HEK293 (cell line): ENCODE results near the gene HPCAL1.

Source experiments
- CTCF ChIA-PET: fragments of 350-600 bp; formaldehyde crosslinking; extraction: SDS; loops from one replicate; lab custom pipeline; 2021; ENCODE audit warnings: antibody characterized with exemption; lab: Yijun Ruan, JAX
- POLR2A ChIA-PET: fragments of 300-600 bp; formaldehyde crosslinking; extraction: SDS; loops from one replicate; lab custom pipeline; 2020; ENCODE audit warnings: antibody characterized with exemption, inconsistent platforms; lab: Yijun Ruan, JAX
- H3K27ac ChIP-seq: fragments of 200-500 bp; sonication (Bioruptor generic); 2 replicates; pipeline ENCODE4 v1.5.1; 2014; ENCODE audit warnings: low read depth, low read length, control low read depth, inconsistent platforms; ENCODE audit errors: extremely low read depth
- H3K36me3 ChIP-seq, 2 experiments: fragments of 200-500 bp in 1 of 2; sonication (Bioruptor generic) in 1 of 2; 1 replicate in 1 of 2; 2 replicates in 1 of 2; pipeline ENCODE4 v1.5.1; 2014 to 2017; ENCODE audit warnings: inconsistent platforms in 2 of 2, low read length in 2 of 2; ENCODE audit not compliant: control insufficient read depth in 2 of 2, insufficient read depth in 1 of 2
- H3K4me1 ChIP-seq: fragments of 200-500 bp; sonication (Bioruptor generic); 2 replicates; pipeline ENCODE4 v1.5.1; 2014; ENCODE audit warnings: mild to moderate bottlenecking, low read length, inconsistent platforms; ENCODE audit not compliant: control insufficient read depth, insufficient read depth
- H3K4me3 ChIP-seq: 2 replicates; pipeline ENCODE4 v1.5.1; 2011; ENCODE audit warnings: low read depth, mild to moderate bottlenecking, control low read depth, low read length, moderate library complexity
- H3K9me3 ChIP-seq: fragments of 200-500 bp; sonication (Bioruptor generic); 2 replicates; pipeline ENCODE4 v1.5.1; 2014; ENCODE audit warnings: low read depth, low read length, inconsistent platforms; ENCODE audit not compliant: control insufficient read depth, insufficient read depth
- EGR2 ChIP-seq: fragments of 450-650 bp; formaldehyde crosslinking; IDR thresholded peaks from 2 replicates; pipeline ENCODE4 v1.5.1; 2016; ENCODE audit warnings: low read depth, missing biosample characterization, missing genetic modification characterization
- GLI2 ChIP-seq: fragments of 450-650 bp; formaldehyde crosslinking; IDR thresholded peaks from 2 replicates; pipeline ENCODE4; 2017; ENCODE audit warnings: missing biosample characterization, missing genetic modification characterization, low read depth, borderline replicate concordance
- GLIS1 ChIP-seq: fragments of 450-650 bp; formaldehyde crosslinking; IDR thresholded peaks from 2 replicates; pipeline ENCODE4 v1.5.1; 2016; ENCODE audit warnings: missing biosample characterization, missing genetic modification characterization
- SP7 ChIP-seq: fragments of 450-650 bp; formaldehyde crosslinking; IDR thresholded peaks from 2 replicates; pipeline ENCODE4 v1.5.1; 2016; ENCODE audit warnings: missing biosample characterization, missing genetic modification characterization
- ZFP3 ChIP-seq: fragments of 450-650 bp; formaldehyde crosslinking; IDR thresholded peaks from 2 replicates; pipeline ENCODE4 v1.5.1; 2016; ENCODE audit warnings: low read depth, missing biosample characterization, missing genetic modification characterization
- ZNF138 ChIP-seq: fragments of 450-650 bp; formaldehyde crosslinking; IDR thresholded peaks from 2 replicates; pipeline ENCODE4 v1.5.1; 2016; ENCODE audit warnings: missing biosample characterization, missing genetic modification characterization, borderline replicate concordance
- ZNF214 ChIP-seq: fragments of 450-650 bp; formaldehyde crosslinking; IDR thresholded peaks from 2 replicates; pipeline ENCODE4 v1.5.1; 2017; ENCODE audit warnings: missing biosample characterization, mild to moderate bottlenecking, missing genetic modification characterization, borderline replicate concordance
- ZNF239 ChIP-seq: fragments of 450-650 bp; formaldehyde crosslinking; IDR thresholded peaks from 2 replicates; pipeline ENCODE4 v1.5.1; 2016; ENCODE audit warnings: missing biosample characterization, missing genetic modification characterization
- ZNF311 ChIP-seq: fragments of 450-650 bp; formaldehyde crosslinking; IDR thresholded peaks from 2 replicates; pipeline ENCODE4 v1.5.1; 2017; ENCODE audit warnings: missing biosample characterization, missing genetic modification characterization, borderline replicate concordance
- ZNF510 ChIP-seq: fragments of 450-650 bp; formaldehyde crosslinking; IDR thresholded peaks from 2 replicates; pipeline ENCODE4 v1.5.1; 2018; ENCODE audit warnings: mild to moderate bottlenecking, missing genetic modification characterization, missing biosample characterization; ENCODE audit not compliant: insufficient replicate concordance
- ZNF561 ChIP-seq: fragments of 450-650 bp; IDR thresholded peaks from 2 replicates; pipeline ENCODE4 v1.5.1; 2018; ENCODE audit warnings: missing biosample characterization, missing genetic modification characterization, borderline replicate concordance
- ZNF596 ChIP-seq: fragments of 450-650 bp; IDR thresholded peaks from 2 replicates; pipeline ENCODE4 v1.5.0; 2018; ENCODE audit warnings: missing biosample characterization, mild to moderate bottlenecking, missing genetic modification characterization, moderate library complexity
- ZNF624 ChIP-seq: fragments of 450-650 bp; formaldehyde crosslinking; IDR thresholded peaks from 2 replicates; pipeline ENCODE4 v1.5.1; 2017; ENCODE audit warnings: missing biosample characterization, missing genetic modification characterization
- ZNF830 ChIP-seq: fragments of 450-650 bp; IDR thresholded peaks from 2 replicates; pipeline ENCODE4 v1.5.0; 2018; ENCODE audit warnings: missing biosample characterization, missing genetic modification characterization, low read depth, mild to moderate bottlenecking, moderate library complexity
- ZNF837 ChIP-seq: fragments of 450-650 bp; formaldehyde crosslinking; IDR thresholded peaks from 2 replicates; pipeline ENCODE4 v1.5.1; 2016; ENCODE audit warnings: missing biosample characterization, missing genetic modification characterization
- TF ChIP-seq, protein P1 (sequence below): fragments of 450-650 bp; formaldehyde crosslinking; IDR thresholded peaks from 2 replicates; pipeline ENCODE4 v1.5.1; 2016; ENCODE audit warnings: missing biosample characterization, missing genetic modification characterization
- TF ChIP-seq, protein P2 (sequence below): fragments of 450-650 bp; formaldehyde crosslinking; IDR thresholded peaks from 2 replicates; pipeline ENCODE4 v1.5.1; 2017; ENCODE audit warnings: missing biosample characterization, mild to moderate bottlenecking, missing genetic modification characterization, moderate library complexity
- TF ChIP-seq, protein P3 (sequence below): fragments of 450-650 bp; formaldehyde crosslinking; IDR thresholded peaks from 2 replicates; pipeline ENCODE4 v1.5.1; 2017; ENCODE audit warnings: missing biosample characterization, missing genetic modification characterization
- TF ChIP-seq, protein P4 (sequence below): fragments of 450-650 bp; formaldehyde crosslinking; IDR thresholded peaks from 2 replicates; pipeline ENCODE4 v1.5.1; 2016; ENCODE audit warnings: missing biosample characterization, missing genetic modification characterization

The HPCAL1 gene

DNA sequence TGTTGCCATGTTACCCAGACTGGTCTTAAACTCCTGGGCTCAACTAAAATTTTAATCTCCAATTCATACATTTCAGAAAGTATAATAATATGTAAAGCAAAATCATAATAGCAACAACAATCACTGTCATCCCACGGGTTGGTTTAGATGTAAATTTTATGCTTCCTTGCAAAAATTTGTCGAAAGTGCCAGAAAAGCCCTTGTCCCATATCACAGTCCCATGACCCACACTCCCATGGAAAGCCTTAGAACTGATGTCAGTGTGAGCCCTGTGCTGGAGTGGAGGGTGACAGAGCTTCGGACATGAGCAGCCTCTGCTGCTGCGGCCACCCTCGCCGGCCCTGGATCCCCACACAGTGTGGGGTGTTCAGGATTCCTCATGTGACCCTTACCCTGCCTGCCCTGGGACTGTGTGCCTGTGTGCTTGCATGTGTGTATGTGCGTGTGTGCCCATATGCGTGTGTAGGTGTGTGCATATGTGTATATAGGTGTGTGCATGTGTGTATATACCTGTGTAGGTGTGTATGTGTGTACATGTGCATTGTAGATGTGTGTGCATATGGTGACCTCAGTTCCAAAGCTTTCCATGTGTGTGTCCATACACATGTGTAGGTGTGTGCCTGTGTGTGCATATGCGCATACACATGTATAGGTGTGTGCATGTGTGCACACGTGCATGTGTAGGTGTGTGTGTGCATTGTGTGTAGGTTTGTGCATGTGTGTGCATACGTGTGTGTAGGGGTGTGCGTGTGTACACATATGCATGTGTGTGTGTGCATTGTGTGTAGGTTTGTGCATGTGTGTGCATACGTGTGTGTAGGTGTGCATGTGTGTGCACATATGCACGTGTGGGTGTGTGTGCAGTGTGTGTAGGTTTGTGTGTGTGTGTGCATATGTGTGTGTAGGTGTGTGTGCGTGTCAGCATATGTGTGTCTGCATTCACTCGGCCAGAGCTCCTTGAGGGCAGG, 65.1 kb downstream of the HPCAL1 start (continued):
- TF ChIP-seq, protein P1, sequence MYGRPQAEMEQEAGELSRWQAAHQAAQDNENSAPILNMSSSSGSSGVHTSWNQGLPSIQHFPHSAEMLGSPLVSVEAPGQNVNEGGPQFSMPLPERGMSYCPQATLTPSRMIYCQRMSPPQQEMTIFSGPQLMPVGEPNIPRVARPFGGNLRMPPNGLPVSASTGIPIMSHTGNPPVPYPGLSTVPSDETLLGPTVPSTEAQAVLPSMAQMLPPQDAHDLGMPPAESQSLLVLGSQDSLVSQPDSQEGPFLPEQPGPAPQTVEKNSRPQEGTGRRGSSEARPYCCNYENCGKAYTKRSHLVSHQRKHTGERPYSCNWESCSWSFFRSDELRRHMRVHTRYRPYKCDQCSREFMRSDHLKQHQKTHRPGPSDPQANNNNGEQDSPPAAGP (tag by site-specific recombination) = no peak
- TF ChIP-seq ZNF510 (no peak), EGR2 (peak; percentile 80), ZNF239 (tag by site-specific recombination) (no peak)
- TF ChIP-seq, all 188 proteins: peak for 3

DNA sequence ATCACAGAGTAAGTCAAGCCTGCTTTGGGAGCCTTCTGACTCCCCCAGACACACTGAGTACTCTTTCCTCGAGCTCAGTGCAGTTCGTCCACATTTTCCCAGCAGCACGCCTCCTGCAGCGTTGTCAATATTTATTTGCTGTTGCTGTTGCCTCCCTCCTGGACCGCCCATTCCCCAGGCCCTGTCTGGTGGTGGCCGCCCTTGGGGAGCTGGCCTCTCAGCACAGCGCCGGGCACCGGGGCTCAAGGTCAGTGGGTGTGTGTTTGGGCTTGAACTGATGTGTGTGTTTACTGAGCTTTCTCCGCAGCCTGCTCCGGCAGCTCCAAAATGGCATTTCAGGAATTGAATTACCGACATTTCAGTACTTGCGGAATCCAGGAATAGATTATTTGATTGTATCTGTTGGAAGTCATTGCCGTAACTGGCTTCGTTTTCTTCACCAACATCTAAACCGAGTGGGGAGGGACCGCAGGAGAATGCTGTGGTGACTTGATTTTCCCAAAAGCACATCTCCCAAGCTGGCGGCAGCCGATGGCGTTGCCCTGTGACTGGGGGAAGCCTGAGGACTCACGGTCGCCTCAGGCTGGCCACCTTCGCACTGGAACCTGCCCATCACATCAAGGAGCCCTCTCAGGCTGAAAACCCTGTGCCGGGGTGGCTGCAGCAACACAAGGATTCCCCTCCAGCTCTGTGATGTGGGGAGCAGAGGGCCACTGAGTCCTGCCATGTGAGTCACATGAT, 66.0 kb downstream of the HPCAL1 start:
- ChIA-PET CTCF (no interaction called here), POLR2A (no interaction called here)
- Histone ChIP-seq H3K4me3 (no peak overlapping the region), H3K9me3 (no peaks in the 10 kb centered on the region), H3K27ac (no peak overlapping the region), H3K4me1 (no peaks in the 10 kb centered on the region), H3K36me3 (no peaks in the 10 kb centered on the region)
- no peak for TF ChIP-seq GLI2 (tag by site-specific recombination)
- no peak for TF ChIP-seq ZNF561
- TF ChIP-seq ZNF311 (tag by site-specific recombination) = no peak
- no peak for TF ChIP-seq ZNF214 (tag by site-specific recombination)
- TF ChIP-seq, protein P2, sequence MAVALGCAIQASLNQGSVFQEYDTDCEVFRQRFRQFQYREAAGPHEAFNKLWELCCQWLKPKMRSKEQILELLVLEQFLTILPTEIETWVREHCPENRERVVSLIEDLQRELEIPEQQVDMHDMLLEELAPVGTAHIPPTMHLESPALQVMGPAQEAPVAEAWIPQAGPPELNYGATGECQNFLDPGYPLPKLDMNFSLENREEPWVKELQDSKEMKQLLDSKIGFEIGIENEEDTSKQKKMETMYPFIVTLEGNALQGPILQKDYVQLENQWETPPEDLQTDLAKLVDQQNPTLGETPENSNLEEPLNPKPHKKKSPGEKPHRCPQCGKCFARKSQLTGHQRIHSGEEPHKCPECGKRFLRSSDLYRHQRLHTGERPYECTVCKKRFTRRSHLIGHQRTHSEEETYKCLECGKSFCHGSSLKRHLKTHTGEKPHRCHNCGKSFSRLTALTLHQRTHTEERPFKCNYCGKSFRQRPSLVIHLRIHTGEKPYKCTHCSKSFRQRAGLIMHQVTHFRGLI (tag by site-specific recombination) = no peak
- no peak for TF ChIP-seq ZNF138
- no peak for TF ChIP-seq SP7 (tag by site-specific recombination)
- no peak for TF ChIP-seq ZFP3 (tag by site-specific recombination)

DNA sequence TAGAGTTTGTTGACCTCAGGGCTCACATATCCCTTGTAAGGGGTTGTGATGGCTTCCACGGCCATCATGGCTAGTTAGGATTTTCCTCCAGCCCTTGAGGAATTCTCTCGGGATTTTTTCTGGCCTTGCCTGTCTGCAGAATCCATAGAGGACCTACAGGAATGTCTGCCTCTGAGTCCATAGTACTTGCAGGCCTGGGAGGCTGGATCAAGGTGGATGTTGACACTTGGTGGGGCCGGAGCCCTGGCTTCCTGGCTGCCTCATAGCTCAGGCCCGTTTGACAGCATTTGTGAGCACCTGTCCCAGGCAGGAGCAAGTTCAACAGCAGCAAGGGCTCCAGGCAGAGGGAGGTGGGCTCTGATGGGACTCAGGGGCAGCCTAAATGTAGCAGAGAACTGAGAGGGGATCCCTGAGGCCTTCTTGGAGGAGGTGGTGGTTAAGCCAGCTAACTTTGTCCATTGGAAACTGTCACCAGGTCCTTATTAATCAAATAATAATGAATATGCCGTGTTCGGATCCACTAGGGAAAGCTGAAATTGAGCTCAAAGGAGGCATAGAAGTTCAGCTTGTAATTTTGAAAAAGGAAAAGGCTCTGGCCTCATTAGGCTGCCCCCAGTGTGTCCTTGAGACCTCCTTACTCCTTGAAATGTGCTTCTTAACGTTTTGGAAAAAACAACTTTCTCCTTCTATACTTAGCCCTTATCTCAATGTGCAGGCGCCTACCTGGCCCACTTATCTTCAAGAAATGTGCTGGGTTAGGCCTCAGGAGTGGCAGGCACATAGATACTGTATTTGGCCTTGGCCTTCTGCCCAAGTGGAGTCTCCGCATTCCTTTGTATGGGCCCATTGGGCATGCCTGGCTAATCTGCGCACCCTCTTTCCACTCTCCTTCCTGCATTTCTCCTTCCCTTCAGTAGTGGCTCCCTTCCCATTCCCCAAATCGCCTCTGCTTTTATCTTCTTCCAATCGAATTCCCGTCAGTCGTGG, 66.9 kb downstream of the HPCAL1 start:
- ChIA-PET CTCF (no interaction called here), POLR2A (no interaction called here)
- no peaks in the 10 kb centered on the region for H3K36me3 ChIP-seq
- no peak overlapping the region for H3K27ac ChIP-seq
- H3K4me1 ChIP-seq = no peaks in the 10 kb centered on the region
- no peak overlapping the region for H3K4me3 ChIP-seq
- no peaks in the 10 kb centered on the region for H3K9me3 ChIP-seq
- TF ChIP-seq ZNF624 (tag by site-specific recombination) (no peak), ZNF138 (no peak), ZNF837 (tag by site-specific recombination) (no peak), ZNF596 (tag by site-specific recombination) (no peak), GLIS1 (tag by site-specific recombination) (no peak), ZNF830 (no peak)
- TF ChIP-seq, protein P3, sequence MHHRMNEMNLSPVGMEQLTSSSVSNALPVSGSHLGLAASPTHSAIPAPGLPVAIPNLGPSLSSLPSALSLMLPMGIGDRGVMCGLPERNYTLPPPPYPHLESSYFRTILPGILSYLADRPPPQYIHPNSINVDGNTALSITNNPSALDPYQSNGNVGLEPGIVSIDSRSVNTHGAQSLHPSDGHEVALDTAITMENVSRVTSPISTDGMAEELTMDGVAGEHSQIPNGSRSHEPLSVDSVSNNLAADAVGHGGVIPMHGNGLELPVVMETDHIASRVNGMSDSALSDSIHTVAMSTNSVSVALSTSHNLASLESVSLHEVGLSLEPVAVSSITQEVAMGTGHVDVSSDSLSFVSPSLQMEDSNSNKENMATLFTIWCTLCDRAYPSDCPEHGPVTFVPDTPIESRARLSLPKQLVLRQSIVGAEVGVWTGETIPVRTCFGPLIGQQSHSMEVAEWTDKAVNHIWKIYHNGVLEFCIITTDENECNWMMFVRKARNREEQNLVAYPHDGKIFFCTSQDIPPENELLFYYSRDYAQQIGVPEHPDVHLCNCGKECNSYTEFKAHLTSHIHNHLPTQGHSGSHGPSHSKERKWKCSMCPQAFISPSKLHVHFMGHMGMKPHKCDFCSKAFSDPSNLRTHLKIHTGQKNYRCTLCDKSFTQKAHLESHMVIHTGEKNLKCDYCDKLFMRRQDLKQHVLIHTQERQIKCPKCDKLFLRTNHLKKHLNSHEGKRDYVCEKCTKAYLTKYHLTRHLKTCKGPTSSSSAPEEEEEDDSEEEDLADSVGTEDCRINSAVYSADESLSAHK = no peak
- TF ChIP-seq, protein P4, sequence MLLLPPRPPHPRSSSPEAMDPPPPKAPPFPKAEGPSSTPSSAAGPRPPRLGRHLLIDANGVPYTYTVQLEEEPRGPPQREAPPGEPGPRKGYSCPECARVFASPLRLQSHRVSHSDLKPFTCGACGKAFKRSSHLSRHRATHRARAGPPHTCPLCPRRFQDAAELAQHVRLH (tag by site-specific recombination) = no peak
